Suppressor macrophage (primary cell): ENCODE results near the gene EPHA5.

Source experiments
- DNase-seq, 4 experiments: peaks; one replicate each; pipeline ENCODE4 v3.0.0-alpha.2; 2020 to 2022
- total RNA-seq, 17 experiments: gene quantifications; one replicate each; lab custom pipeline; 2026; ENCODE audit warnings: mixed read lengths in 6 of 17, inconsistent platforms in 3 of 17; lab: John Stamatoyannopoulos, UW

Gene EPHA5
- total RNA-seq, result 0 to 3.3 (median 0) reads per million in 17 experiments

DNA sequence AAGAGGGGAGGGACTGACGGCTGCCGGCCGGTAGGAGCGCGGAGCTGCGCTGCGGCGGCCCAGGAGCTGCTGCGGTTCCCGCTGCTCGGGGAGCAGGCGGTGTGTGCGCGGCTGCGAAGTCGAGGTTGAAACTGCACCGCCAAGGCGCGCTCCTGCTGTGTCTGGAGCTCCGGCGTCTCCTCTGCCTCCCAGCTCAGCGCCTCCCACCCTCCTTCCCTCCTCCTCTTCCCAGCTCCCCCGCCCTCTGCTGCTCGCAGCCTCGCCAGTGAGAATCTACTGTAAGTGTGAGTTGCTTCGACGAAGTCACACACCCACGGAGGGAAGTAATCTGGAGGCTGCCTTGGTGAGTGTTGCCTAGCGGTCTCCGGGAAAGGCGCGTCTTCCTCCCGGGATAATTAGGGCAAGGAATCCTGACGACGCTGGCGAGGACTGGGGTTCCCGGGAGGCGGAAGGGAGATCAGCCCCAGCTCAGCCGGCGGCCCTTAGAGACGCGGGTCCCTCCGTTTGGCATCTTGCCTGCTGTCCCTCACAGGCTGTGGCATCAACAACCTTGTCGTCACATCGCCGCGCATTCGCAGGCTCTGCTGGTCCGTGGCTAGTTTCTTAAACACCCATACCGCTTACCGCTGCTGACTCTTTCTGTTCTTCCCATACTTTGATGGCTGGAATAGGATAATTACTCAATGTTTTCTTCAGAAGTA lies at the start of gene EPHA5:
TSS of gene EPHA5 (minus strand) at position 159 of the 701 bp plus-strand sequence. CDS start 747 bp downstream, outside the sequence.
- DNase-seq, result peak in 3 of 4 experiments; percentile 3 to 18 (median 7)

- no peak for DNase-seq
Measured at GRCh38 chr4:65719635-65720034, 49.3 kb upstream of the EPHA5 start.

DNA sequence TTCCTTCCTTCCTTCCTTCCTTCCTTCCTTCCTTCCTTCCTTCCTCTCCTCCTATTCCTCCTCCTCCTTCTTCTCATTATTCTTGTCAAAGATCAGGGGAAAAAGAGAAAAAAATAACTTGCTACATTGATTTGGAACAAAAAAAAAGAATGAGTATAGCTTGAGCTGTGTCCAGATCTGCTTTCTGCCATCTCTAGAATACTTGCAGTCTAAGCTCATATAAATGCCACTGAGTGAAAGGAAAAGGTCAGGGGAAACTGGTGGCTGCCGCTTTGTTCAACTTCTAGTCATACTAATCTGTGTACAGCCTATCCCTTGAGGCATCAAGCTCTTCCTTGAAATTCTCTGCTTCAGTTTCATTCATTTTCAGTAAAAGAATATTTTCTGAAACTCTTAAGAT lies 28.3 kb upstream of the EPHA5 start:
- DNase-seq, result no peak

- no peak for DNase-seq
Measured at GRCh38 chr4:65696436-65696835, 26.1 kb upstream of the EPHA5 start.

DNA sequence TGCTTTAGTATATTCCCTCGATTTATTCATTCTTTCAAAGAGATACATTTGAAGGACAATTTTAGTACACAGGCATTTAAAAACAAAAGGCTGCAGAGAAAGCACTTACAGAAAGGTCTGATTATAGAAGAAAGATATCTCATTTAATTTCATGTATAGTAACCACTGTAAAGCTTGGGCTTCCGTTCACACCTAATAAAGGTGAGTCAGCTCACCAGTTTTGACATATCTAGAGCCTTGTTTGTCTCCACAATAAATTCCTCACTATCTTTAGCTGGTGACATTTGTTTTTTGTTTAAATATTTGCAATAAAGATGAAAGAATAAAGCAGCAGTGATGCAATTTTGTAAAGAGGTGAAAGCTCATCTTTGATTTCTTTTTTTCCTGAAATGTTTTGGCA lies 1.1 kb upstream of the EPHA5 start:
- no peak for DNase-seq

GRCh38 chr4:65670020-65670330 lies 314 bp downstream of the EPHA5 start:
- DNase-seq, result no peak

DNA sequence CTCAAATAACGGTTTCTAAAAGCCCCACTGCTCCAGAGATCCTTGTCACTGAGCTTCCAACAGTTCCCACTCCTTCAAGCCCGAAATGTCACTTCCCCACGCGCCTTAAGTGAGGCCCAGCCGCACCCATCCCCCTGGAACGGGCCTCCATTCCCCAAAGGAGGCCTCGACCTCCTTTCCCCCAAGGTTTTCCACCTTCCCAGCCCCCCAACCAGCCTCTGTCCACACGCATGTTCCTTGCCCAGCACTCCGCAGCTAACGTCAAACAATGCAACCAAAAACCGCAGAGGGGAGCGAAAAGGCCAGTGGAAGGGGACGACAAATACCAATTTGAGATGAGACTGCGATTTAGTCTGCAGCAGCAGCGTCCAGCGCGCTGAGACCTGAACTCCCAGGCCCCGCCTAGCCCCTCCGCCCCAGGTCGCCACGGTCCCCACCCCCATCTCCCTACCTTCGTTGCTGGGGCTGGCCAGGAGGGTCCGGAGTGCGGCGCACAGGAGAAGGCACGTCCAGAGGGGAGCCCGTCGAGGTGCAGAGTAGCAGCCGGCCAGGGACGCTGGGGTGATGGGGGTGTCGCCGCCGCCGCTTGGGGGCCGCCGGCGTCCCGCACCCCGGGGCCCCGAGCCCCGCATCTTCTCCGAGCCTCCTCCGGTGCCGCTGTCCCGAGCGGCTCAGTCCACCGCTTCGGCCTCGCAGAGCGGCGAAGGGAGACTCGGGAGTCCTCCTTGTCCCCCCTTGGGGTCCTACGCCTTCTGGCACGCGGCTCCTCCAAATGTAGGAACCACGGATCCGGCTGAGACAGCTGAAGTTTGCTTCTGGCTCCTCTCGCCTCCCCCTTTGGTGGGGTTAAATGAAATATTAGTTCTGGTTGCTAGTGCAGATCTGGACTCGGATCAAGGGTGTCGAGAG lies 924 bp downstream of the EPHA5 start:
- DNase-seq, result no peak

DNA sequence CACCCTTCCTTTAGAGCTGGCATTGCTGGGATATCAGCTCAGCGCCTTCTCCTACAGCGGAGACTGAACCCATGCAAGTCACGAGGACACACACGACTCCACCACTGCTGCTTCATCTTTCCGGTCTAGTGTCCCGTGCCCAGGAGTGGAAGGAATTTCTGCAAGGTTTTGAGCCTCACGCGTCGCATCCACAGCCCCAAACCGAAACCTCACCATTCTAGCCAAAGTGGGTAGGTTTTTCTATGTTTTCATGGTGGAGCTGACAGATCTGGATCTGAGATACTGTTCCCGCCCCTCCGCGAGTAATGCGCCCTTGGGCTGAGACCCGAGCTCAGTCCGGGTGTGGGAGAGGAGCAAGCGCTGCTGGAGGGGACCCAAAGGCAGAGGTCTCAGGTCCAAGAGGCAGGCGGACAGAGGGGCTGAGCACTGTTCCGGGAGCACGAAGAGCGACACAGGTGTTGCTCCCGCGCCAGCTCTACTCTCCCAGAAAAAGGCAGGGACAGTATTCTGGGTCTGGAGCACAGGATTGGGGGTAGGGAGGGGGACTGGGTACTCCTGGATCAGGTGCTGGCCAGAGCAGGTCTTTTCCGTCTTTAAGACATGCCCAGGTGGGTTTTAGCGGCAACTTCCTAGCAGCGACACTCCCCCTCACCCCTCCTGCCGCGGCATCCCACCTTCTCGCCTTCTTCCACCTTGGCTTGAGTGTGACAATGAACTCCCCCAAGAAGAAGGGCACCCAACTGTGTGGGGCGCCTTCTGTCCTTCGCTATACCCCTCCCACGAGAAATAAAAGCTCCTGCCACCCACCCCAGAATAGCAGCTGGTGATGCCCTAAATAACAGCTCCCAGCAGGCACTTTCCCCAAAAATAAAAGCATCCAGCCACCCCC lies 1.8 kb downstream of the EPHA5 start:
- no peak for DNase-seq

GRCh38 chr4:65667506-65668041 lies 2.7 kb downstream of the EPHA5 start:
- DNase-seq, result no peak

DNA sequence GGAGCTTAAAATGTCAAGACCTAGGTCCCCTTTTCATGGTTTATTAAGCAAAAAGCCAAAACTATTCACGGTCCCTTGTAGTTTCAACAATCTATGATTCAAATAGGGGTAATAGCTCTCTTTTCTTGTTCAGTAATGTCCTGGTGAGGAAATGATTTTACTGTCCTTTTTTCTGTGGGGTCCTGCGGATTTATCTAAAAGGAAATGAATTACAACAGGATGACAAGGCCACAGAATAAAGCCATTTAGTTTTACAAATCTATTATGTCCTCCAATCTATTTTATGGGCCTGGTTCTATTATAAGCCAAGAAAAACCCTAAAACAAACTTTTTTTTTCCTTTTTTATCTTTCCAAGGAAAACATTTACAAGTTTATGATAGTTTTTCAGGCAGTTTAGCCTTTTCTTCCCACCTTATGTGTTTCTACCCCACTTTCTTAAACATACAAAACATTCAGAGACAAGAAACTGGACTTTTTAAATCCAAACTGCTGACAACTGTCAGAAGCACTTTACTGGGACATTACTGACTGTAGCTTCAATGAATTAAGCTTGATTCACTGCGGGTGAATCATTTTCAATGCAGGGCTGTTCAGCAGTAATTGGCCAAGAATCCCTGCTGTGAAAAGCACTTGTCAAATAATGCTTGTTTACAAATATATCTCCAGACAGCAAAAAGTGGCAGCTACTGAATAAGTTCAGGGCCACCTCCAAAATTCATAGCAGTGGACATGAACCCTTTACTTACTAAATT lies 4.3 kb downstream of the EPHA5 start:
- no peak for DNase-seq

DNA sequence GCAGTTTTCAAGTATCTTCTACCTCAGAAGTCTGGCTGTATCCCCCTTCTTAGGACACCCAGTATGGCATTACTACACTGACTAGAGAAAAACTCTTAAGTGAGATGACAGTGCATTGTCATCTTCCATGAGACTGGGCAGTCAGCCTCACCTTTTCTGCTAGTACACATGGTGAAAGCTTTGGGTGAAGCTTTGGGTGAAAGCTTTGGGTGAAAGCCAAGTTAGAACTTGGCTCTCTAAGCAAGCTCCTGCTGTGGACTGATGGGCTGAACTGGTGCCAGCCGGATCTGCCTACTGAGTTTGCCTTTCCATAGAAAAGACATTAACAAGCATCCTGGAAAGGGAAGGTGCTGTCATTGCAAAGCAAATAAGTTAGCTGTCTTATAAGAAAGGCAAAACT lies 8.8 kb downstream of the EPHA5 start:
- no peak for DNase-seq

- no peak for DNase-seq
Measured at GRCh38 chr4:65658117-65658516, 12.2 kb downstream of the EPHA5 start.

- no peak for DNase-seq
Measured at GRCh38 chr4:65656008-65656407, 14.3 kb downstream of the EPHA5 start.

GRCh38 chr4:65654976-65655375 lies 15.3 kb downstream of the EPHA5 start:
- DNase-seq, result no peak

DNA sequence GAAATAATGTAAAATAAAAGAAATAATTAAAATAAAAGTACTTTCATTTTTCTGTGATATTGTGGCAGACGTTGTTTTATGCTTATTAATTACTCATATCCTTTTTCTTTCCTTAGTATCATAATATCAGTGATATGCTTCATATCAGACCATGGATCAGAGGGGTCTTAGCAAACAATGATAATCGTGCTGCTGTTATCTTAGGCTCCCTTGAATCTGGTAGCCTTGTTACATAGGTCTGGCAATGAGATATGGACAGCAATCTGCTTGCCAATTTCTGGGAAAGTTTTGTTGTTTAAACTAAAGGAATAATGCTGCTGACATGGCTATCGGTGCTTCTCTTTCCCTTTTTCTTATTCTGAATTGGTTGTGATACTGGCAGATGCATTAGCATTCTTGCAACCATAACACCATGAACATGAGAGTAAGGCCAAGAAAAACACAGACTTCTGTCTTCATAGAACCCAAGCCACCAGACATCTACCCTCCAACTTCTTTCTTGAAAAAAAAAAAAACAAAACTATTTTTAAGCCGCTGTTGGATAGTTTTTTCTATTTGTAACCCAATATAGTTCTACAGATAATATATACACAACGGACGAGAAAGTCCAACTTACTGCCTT lies 16.4 kb downstream of the EPHA5 start:
- no peak for DNase-seq

GRCh38 chr4:65651751-65652150 lies 18.5 kb downstream of the EPHA5 start:
- DNase-seq, result no peak

DNA sequence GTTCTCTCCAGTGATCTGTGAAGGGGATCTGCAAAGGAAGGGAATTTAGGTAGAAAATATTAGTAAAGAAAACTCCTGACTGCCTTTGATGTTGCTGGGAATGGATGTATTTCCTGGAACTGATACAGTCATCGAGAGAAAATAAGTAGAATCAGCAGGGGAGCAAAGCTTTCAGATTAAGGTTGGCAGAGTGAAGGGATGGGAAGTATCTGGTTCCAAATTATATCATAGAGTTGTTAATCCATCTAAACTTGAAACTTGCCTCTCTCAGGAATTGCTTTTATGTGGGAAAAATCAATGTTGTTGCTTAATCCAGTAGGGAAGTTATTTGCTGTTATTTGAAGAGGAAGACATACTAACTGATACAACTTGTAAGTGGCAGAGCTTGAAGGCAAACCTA lies 19.3 kb downstream of the EPHA5 start:
- DNase-seq, result no peak

DNA sequence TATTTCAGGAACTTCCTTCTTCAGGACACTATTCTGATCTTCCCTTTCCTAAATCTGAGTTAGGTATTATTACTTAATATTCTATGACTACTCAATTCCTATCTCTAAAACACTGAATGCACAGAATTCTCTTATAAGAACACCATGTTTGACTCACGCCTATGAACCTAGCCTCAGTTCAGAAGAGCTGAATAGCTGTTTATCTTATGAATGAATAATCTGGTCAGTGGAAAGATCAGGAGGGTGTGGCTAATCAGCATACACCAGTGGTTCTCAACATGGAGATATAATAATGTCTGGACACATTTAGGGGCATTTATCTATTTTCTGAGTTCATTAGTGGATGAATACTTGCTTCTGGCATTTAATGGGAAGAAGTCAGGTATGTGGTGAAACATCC lies 24.2 kb downstream of the EPHA5 start:
- no peak for DNase-seq

GRCh38 chr4:65645185-65645584 lies 25.1 kb downstream of the EPHA5 start:
- no peak for DNase-seq

DNA sequence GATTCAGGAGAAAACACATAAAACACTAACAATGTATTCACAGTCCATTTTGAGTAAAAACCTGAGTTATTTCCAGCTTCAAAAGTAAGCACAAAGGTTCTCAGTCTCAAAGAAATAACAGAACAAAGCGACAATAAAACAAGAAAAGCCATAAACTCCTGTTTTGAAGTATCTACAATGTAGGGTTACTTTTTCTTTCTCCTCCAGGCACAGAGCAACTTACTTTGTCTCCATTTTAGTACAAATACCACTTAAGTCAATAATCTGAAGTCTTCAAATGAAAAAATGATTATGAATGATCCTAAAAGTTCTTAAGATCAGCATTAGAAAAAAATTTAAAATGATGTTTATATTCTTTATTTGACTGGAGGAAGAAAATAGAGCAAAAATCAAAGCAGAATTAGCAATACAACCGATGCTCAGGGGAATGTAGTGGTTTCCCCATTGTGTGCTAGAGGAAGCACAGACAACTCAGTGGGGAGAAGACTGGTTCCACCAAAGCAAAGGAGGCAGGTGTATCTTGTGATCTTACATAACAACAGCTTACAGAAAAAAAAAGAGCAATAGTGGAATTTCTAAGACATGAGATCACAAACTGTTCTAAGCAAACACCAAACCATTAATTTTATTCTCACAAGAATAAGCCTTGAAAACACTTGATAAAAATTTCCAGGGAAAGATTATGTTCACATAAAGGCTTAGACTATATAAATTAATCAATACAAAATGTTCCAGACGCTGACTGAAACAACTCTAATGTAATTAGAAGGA lies 35.1 kb downstream of the EPHA5 start:
- no peak for DNase-seq

DNA sequence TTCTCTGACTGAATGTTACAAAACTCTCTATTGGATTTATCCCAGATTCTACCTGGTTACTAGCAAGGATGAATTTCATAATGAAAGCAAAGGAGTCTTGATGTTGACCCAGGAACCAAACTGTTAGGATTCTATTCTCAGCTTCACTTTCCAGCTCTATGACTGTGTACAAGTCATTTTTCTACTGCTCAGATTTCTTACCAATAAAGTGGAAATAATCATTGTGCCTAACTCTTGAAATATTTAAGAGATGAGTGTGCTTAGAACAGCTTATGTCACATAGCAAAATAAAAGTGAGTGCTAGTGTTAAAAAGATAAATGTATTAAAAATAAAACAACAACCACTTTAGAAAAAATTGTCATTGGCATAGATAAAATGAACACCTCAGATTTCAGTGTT lies 45.6 kb downstream of the EPHA5 start:
- DNase-seq, result no peak
